Stimulated activated memory B cell treated with anti-CD40 and anti-IgM and Interleukin-4, amounts not matched to agents 10 μg/mL and 1 μg/mL and 100 μg/mL, for 72 hours (primary cell): ENCODE data around the gene TBC1D14.

Experiments used
- ATAC-seq: fragments of 150-1000 bp; cut with Tn5 transposase; 2 replicates; pipeline ENCODE4 v1.10.0; 2021
- H3K27ac Mint-ChIP-seq: one replicate; pipeline ENCODE4 v1.8.0; 2022; ENCODE audit warnings: mild to moderate bottlenecking, mixed read lengths
- H3K27me3 Mint-ChIP-seq: one replicate; pipeline ENCODE4 v1.8.0; 2022; ENCODE audit warnings: mixed read lengths
- H3K36me3 Mint-ChIP-seq: one replicate; pipeline ENCODE4 v1.8.0; 2022; ENCODE audit warnings: mixed read lengths
- H3K4me1 Mint-ChIP-seq: one replicate; pipeline ENCODE4 v1.8.0; 2022; ENCODE audit warnings: mixed read lengths
- H3K4me3 Mint-ChIP-seq: one replicate; pipeline ENCODE4 v1.8.0; 2022; ENCODE audit warnings: mild to moderate bottlenecking, moderate library complexity, mixed read lengths
- H3K9me3 Mint-ChIP-seq: one replicate; pipeline ENCODE4 v1.8.0; 2022; ENCODE audit warnings: mixed read lengths

TBC1D14 gene

GRCh38 chr4:6941796-6942195 is 32.2 kb downstream of the TBC1D14 start:
- Mint-ChIP-seq H3K9me3 (peaks cover 2% of the 10 kb centered on the region), H3K36me3 (peaks cover 20% of the 10 kb centered on the region), H3K4me1 (peaks cover 75% of the 10 kb centered on the region), H3K4me3 (no peak overlapping the region), H3K27me3 (no peaks in the 10 kb centered on the region), H3K27ac (peak overlapping the region; percentile 80)
- peak; percentile 52 for ATAC-seq

- Mint-ChIP-seq H3K4me1 (peaks cover 72% of the 10 kb centered on the region), H3K27me3 (no peaks in the 10 kb centered on the region), H3K36me3 (peaks cover 15% of the 10 kb centered on the region), H3K9me3 (peaks cover under 1% of the 10 kb centered on the region), H3K27ac (peak overlapping the region; percentile 80), H3K4me3 (peak overlapping the region; percentile 21)
- peak; percentile 69 for ATAC-seq
Observed at GRCh38 chr4:6942238-6942800, 32.7 kb downstream of the TBC1D14 start.

- H3K4me1 Mint-ChIP-seq = peaks cover 70% of the 10 kb centered on the region
- peak overlapping the region; percentile 80 for H3K27ac Mint-ChIP-seq
- no peak overlapping the region for H3K4me3 Mint-ChIP-seq
- H3K9me3 Mint-ChIP-seq = no peaks in the 10 kb centered on the region
- no peaks in the 10 kb centered on the region for H3K27me3 Mint-ChIP-seq
- peaks cover 11% of the 10 kb centered on the region for H3K36me3 Mint-ChIP-seq
- no peak for ATAC-seq
Observed at GRCh38 chr4:6943012-6943884, 33.6 kb downstream of the TBC1D14 start.

GRCh38 chr4:6943885-6944225 is 34.2 kb downstream of the TBC1D14 start:
- Mint-ChIP-seq H3K27me3 (no peaks in the 10 kb centered on the region), H3K27ac (no peak overlapping the region), H3K4me3 (no peak overlapping the region), H3K36me3 (peaks cover 11% of the 10 kb centered on the region), H3K9me3 (no peaks in the 10 kb centered on the region), H3K4me1 (peaks cover 68% of the 10 kb centered on the region)
- ATAC-seq = no peak

- Mint-ChIP-seq H3K36me3 (peaks cover 11% of the 10 kb centered on the region), H3K4me3 (no peak overlapping the region), H3K4me1 (peaks cover 62% of the 10 kb centered on the region), H3K27me3 (no peaks in the 10 kb centered on the region), H3K9me3 (no peaks in the 10 kb centered on the region), H3K27ac (no peak overlapping the region)
- ATAC-seq = no peak
Observed at GRCh38 chr4:6944301-6945051, 34.9 kb downstream of the TBC1D14 start.

- H3K4me1 Mint-ChIP-seq = peaks cover 60% of the 10 kb centered on the region
Observed at GRCh38 chr4:6945052-6945409, 35.4 kb downstream of the TBC1D14 start.

GRCh38 chr4:6946497-6946896 is 36.9 kb downstream of the TBC1D14 start:
- peaks cover 17% of the 10 kb centered on the region for H3K36me3 Mint-ChIP-seq
- H3K4me3 Mint-ChIP-seq = no peak overlapping the region
- no peak overlapping the region for H3K27ac Mint-ChIP-seq
- H3K4me1 Mint-ChIP-seq = peaks cover 51% of the 10 kb centered on the region
- ATAC-seq = no peak
- no peaks in the 10 kb centered on the region for H3K9me3 Mint-ChIP-seq
- H3K27me3 Mint-ChIP-seq = no peaks in the 10 kb centered on the region

More at GRCh38 chr4:6945052-6945409, 35.4 kb downstream of the TBC1D14 start:
- no peak overlapping the region for H3K4me3 Mint-ChIP-seq
- ATAC-seq = no peak
- H3K9me3 Mint-ChIP-seq = no peaks in the 10 kb centered on the region
- peaks cover 15% of the 10 kb centered on the region for H3K36me3 Mint-ChIP-seq
- H3K27ac Mint-ChIP-seq = no peak overlapping the region
- no peaks in the 10 kb centered on the region for H3K27me3 Mint-ChIP-seq

- H3K4me1 Mint-ChIP-seq = peaks cover 47% of the 10 kb centered on the region
- ATAC-seq = no peak
- no peaks in the 10 kb centered on the region for H3K27me3 Mint-ChIP-seq
- peaks cover 17% of the 10 kb centered on the region for H3K36me3 Mint-ChIP-seq
- no peaks in the 10 kb centered on the region for H3K9me3 Mint-ChIP-seq
- no peak overlapping the region for H3K4me3 Mint-ChIP-seq
- H3K27ac Mint-ChIP-seq = no peak overlapping the region
Observed at GRCh38 chr4:6948134-6948460, 38.5 kb downstream of the TBC1D14 start.

GRCh38 chr4:6951880-6952381 is 42.3 kb downstream of the TBC1D14 start:
- no peak for ATAC-seq
- Mint-ChIP-seq H3K36me3 (peaks cover 6% of the 10 kb centered on the region), H3K4me1 (peaks cover 47% of the 10 kb centered on the region), H3K4me3 (no peak overlapping the region), H3K27ac (no peak overlapping the region), H3K27me3 (no peaks in the 10 kb centered on the region), H3K9me3 (no peaks in the 10 kb centered on the region)

- Mint-ChIP-seq H3K36me3 (peaks cover 6% of the 10 kb centered on the region), H3K27ac (no peak overlapping the region), H3K4me3 (no peak overlapping the region), H3K4me1 (peaks cover 42% of the 10 kb centered on the region), H3K27me3 (no peaks in the 10 kb centered on the region), H3K9me3 (no peaks in the 10 kb centered on the region)
- ATAC-seq = no peak
Observed at GRCh38 chr4:6953751-6954380, 44.2 kb downstream of the TBC1D14 start.

- Mint-ChIP-seq H3K4me3 (no peak overlapping the region), H3K4me1 (peaks cover 43% of the 10 kb centered on the region), H3K36me3 (no peaks in the 10 kb centered on the region), H3K27me3 (no peaks in the 10 kb centered on the region), H3K9me3 (no peaks in the 10 kb centered on the region), H3K27ac (no peak overlapping the region)
- no peak for ATAC-seq
Observed at GRCh38 chr4:6955261-6955911, 45.8 kb downstream of the TBC1D14 start.

GRCh38 chr4:6956087-6956433 is 46.4 kb downstream of the TBC1D14 start:
- H3K9me3 Mint-ChIP-seq = no peaks in the 10 kb centered on the region
- no peak overlapping the region for H3K27ac Mint-ChIP-seq
- H3K27me3 Mint-ChIP-seq = no peaks in the 10 kb centered on the region
- no peak overlapping the region for H3K4me3 Mint-ChIP-seq
- no peaks in the 10 kb centered on the region for H3K36me3 Mint-ChIP-seq
- ATAC-seq = no peak
- H3K4me1 Mint-ChIP-seq = peaks cover 44% of the 10 kb centered on the region

GRCh38 chr4:6956434-6957147 is 47.0 kb downstream of the TBC1D14 start:
- no peaks in the 10 kb centered on the region for H3K36me3 Mint-ChIP-seq
- no peaks in the 10 kb centered on the region for H3K9me3 Mint-ChIP-seq
- no peak overlapping the region for H3K27ac Mint-ChIP-seq
- no peak overlapping the region for H3K4me3 Mint-ChIP-seq
- H3K27me3 Mint-ChIP-seq = no peaks in the 10 kb centered on the region
- ATAC-seq = no peak
- peaks cover 47% of the 10 kb centered on the region for H3K4me1 Mint-ChIP-seq

GRCh38 chr4:6957148-6957520 is 47.5 kb downstream of the TBC1D14 start:
- Mint-ChIP-seq H3K36me3 (no peaks in the 10 kb centered on the region), H3K9me3 (no peaks in the 10 kb centered on the region), H3K27me3 (no peaks in the 10 kb centered on the region), H3K27ac (no peak overlapping the region), H3K4me1 (peaks cover 47% of the 10 kb centered on the region), H3K4me3 (no peak overlapping the region)
- no peak for ATAC-seq
